Uterus (tissue), 2 donors: ENCODE data around the gene SF3B6.

ENCODE experiments used
- CTCF ChIP-seq, 4 experiments: fragments of 200-600 bp in 2 of 4; fragments of 450-650 bp in 2 of 4; sonication (generic) in 2 of 4; IDR thresholded peaks; one replicate each; pipeline ENCODE4 v1.5.1; 2016 to 2019; ENCODE audit warnings: antibody characterized with exemption in 4 of 4, mild to moderate bottlenecking in 2 of 4, moderate library complexity in 1 of 4
- POLR2A ChIP-seq, 2 donors: fragments of 450-650 bp; IDR thresholded peaks; one replicate each; pipeline ENCODE4 v1.6.1; 2016; ENCODE audit warnings: antibody characterized with exemption in 2 of 2, mild to moderate bottlenecking in 1 of 2, moderate library complexity in 1 of 2

- TF ChIP-seq CTCF (IDR thresholded peaks at IDR 0.05): no peak
- no peak for TF ChIP-seq POLR2A (IDR thresholded peaks at IDR 0.05)
Observed at GRCh38 chr2:24024996-24025663, 51.0 kb downstream of the SF3B6 start.
